Hippocampal formation (tissue), 2 donors: ENCODE data around the gene ATP8B1.
"Not testable (repeated sequence)": the region's sequence is repeated elsewhere in the genome, so short reads cannot be mapped to it uniquely, and the experiment has no call there.

Source experiments
- DNase-seq, 2 donors: peaks; one replicate each; lab custom pipeline; 2025; lab: John Stamatoyannopoulos, UW

ATP8B1 gene

DNA sequence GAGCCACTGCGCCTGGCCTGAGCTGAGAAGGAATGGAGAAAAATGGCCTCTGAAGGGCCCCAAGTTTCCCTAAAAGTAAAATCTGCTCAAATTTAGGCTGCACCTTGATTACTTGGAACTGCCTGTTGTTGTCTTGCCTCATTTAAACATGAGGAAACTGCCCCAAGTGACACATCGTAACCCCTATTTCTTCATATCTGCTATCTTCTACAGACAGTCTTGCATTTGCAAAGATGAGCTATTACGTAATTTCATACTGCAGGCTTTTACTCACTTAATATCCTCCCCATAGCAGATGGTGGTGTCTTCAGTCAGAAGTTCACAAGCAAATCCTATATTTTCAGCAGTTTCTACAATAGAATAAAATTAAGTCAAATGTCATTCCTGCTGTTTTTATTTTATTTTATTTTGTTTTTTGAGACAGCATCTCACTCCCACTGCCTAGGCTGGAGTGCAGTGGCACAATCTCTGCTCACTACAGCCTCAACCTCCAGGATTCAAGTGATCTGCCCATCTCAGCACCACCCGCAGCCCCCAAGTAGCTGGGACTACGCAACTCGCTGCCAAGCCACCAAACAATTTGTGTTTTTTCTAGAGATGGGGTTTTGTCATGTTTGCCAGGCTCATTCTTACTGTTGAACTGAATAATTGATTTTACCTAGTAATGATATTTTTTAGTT lies 136.2 kb downstream of the ATP8B1 start:
- DNase-seq: peak in 1 of 2 donors; percentile 4

DNA sequence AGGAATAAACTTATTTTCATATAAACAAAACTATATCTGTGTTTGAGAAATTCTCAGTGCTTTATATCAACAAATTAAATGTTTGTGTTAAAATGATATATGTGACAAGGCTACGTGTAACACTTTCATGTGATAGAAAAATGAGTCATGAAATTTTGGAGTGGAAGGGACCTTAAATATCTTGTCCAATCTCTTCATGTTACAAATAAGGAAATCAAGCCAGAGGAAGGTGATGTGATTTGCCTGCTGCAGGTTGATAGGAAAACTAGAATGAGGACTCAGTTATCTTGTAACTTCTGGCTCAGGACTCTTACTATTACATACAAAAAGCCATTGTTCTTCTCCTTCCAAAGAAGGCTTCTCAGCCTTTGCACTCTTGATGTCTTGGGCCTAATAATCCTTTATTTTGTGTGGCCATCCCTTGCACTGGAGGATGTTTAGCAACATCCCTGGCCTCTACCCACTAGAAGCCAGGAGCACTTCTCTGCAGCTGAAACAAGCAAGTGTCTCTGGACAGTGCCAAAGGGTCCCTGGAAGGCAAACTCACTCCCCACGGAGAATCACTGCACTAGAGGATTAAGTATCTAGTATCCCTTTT lies 138.4 kb downstream of the ATP8B1 start:
- no peak for DNase-seq

DNA sequence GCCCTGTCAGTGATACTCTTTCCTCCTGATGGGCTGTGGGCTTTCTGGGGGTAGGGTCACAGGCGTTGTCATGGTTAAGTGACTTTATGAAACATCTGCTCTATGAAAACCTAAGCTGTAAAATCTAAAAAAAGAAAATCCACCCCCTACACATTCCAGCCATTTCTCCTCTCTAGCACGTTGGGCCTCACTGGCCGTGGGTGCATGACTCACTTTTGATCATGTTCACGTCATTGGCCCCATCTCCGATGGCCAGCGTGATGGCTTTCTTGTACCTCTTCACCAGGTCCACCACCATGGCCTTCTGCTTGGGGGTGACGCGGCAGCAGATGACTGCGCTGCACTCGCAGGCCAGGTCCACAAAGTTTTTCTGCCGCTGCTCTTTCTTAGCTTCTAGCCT lies 142.2 kb downstream of the ATP8B1 start:
- DNase-seq: no peak

DNA sequence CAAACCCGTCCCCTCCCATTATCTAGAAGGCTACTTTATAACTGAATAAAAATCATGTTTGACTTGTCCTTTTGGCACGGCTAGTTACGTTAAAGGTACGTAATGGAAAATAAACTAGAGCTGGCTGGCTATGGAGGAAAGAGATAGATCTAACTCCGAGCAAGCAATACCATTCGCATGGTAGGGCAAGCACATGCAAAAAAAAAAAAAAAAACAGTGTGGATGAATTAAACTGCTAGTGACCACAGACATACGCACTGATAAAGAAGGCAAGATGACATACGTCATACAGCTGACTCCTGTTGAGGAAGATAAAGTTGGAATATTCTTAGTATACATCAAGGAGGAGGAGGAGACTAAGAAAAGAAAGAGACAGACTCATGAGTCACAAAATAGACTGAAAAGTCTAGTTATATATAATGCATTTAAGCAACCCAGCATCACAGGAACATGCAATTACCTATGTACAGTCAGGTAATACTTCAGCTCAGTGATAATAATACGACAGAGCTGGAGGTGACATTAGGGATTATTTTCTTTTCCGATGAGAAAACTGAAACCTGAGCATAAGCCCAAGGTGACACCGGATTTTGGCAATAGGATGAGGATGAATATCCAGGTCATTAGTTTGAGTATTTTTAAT lies 143.5 kb downstream of the ATP8B1 start:
- no peak for DNase-seq

DNA sequence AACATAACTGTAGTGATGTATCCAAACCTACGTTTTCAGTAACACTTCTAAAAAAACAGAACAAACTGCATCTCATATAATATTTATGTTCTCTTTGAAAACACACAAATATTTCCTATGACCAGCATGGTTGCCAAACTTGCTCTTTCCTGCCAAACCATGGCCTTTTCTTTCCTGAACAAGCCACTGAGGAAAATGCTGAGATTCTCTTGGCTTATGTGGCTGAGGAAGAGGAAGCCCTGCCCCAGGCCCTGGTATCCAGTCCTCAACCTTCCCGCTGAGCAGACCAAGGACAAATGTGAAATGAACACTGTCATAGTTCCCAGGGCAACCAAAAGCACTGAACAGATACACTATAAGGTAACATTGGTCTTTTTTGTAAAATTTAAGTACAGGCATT lies 145.6 kb downstream of the ATP8B1 start:
- DNase-seq: no peak

DNA sequence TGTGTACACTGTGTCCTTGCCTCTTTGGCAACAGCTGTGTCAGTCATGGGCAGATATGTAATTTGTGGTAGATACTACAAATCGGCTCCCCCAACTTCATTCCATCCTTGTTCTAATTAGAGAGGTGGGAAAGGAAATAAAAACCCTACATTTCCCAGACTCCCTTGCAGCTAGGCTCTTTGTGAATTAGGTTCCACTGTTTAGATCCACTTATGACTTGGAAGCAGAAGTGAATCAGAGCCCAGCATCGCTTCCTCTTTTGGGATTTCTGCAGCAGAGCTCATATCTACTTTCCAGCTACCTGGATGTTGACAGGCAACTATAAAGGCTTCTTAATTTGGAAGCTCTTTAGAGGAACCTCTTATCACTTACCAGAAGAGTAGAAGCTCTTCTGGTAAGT lies 147.4 kb downstream of the ATP8B1 start:
- DNase-seq: no peak

DNA sequence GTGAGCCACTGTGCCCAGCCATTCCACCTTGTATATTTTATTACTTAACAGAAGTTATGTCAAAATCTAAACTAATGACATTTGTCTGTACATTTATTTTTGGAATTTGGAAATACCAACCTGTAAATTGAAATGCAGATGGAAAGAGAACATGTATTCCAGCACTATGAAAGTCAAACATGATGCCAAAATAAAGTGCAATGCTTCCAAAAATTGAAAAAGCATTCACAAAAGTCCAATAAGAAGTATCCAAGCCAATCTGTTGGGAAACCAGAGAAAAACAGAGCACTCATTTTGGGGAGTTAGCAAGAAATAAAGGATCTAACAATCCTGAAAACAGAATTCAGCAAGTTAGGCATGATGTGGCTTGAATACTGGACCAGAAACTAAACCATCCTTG lies 151.2 kb downstream of the ATP8B1 start:
- DNase-seq: peak in 1 of 2 donors; percentile 9

DNA sequence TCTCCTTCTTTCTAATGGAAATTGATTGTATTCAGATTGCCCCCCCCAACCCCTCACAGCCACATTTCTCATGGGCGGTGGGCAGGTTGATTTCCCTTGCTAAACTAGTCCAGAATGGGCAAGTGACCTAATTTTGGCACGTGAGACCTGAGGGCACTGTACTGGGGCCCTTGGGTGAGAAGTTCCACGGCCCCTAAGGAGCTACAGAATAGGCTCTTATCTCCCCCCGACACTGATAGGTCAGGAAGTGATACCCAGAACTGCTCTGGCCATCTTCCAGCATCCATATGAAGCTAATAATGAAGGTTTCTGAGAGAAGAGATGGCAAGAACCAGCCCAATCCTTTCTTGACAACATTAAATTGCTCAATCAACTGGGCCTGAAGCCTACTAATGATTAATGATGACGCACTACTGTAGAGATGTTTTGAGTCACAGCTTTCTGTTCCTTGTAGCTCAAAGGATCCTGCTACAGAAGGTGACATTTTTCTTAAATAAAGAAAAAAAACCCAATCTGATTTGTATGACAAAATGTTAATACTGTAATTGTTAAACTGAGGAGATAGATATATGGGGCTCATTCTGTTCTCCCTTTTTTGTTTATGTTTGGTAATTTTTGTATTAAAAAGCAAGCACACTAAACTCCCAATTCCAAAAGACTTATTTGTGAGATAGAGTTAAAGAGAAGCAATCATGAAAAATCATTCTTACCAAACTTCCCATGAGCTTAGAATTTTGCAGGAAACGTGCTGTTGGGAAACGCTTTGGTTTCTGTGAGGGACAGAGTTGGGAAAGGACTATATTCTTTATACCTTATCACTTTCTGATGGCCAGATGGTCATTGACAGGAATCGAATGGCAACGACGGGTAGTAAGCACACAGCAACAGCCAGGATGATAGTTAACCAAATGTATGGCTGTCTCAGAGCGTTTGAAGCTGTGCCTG lies 153.3 kb downstream of the ATP8B1 start:
- no peak for DNase-seq

DNA sequence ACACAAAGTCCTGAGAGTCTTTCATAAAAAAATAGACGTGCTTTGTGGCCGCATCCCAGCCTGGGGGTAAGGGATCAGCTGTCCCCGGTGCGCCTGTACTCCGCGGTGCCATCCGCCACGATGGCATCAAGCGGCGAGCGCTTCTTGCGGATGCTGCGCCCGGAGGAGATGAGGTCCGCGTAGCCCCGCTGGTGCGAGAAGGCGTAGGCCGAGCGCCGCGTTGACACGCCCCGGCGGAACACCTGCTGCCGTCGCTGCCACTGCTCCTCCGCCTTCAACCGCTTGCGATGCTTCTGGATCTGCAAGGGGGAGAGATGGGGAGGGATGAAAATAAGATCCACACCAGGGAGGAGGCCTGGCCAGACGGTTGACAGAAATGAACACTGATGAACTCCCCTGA lies 154.7 kb downstream of the ATP8B1 start:
- no peak for DNase-seq

DNA sequence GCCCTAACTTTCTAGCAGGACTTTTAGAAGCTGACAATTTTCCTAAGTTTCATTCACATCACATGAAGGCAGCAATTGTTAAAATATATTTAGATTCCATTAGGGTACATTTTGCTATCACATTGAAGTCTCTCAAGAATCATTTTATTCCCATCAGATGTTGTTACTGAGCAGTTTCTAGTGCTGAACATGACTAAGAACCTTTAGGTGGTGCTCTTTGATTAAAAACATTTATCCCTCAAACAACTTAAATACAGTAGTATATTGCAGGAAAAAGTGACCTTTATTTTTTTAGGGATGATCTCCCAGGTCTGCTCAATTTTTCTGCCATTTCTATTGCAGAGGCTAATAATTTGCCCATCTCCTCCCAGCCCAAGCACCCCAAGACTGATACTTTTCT lies 158.6 kb downstream of the ATP8B1 start:
- DNase-seq: no peak

DNA sequence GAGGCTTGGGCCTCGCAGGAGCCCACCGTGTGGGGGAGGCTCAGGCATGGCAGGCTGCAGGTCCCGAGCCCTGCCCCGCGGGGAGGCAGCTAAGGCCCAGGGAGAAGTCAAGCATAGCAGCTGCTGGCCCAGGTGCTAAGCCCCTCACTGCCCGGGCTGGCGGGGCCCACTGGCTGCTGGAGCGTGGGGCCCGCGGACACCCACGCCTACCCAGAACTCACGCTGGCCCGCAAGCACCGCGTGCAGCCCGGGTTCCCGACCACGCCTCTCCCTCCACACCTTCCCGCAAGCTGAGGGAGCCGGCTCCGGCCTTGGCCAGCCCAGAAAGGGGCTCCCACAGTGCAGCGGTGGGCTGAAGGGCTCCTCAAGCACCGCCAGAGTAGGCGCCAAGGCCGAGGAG lies 159.4 kb downstream of the ATP8B1 start:
- DNase-seq: not testable (repeated sequence)

DNA sequence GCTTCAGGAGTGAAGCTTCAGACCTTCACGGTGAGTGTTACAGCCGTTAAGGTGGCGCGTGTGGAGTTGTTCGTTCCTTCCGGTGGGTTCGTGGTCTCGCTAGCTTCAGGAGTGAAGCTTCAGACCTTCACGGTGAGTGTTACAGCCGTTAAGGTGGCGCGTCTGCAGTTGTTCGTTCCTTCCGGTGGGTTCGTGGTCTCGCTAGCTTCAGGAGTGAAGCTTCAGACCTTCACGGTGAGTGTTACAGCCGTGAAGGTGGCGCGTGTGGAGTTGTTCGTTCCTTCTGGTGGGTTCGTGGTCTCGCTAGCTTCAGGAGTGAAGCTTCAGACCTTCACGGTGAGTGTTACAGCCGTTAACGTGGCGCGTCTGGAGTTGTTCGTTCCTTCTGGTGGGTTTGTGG lies 160.7 kb downstream of the ATP8B1 start:
- not testable (repeated sequence) for DNase-seq

DNA sequence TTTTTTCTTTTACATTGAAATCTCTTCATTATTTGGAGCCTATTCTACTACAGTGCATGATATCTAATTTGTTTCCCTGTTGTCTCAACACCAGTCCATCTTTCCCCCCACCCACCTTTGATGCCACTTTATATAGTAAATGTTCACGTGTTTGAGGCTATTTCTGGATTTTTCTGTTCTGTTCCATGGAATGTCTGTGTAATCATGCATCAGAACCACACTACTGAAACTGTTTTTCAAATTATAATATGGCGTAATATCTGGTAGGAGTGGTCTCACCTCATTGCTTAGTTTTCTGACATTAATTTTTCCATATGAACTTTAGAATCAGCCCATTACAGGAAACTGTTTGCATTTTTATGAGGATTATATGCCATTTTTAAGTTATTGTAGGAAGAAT lies 162.4 kb downstream of the ATP8B1 start:
- DNase-seq: no peak

DNA sequence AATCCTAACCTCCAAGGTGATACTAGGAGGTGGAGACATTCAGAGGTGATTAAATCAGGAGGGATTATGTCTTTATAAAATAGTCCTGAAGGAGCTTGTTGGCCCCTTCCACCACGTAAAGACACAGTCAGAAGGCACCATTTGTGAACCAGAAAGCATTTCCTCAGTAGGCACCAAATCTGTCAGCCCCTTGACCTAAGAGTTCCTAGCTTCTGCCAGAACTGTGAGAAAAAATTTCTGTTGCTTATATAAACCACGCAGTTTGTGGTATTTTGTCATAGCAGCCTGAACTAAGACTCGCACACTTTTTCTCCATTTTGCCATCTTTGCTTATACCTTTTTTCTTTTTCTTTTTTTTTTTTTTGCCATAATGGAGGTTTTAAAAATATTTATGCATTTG lies 162.9 kb downstream of the ATP8B1 start:
- DNase-seq: no peak

DNA sequence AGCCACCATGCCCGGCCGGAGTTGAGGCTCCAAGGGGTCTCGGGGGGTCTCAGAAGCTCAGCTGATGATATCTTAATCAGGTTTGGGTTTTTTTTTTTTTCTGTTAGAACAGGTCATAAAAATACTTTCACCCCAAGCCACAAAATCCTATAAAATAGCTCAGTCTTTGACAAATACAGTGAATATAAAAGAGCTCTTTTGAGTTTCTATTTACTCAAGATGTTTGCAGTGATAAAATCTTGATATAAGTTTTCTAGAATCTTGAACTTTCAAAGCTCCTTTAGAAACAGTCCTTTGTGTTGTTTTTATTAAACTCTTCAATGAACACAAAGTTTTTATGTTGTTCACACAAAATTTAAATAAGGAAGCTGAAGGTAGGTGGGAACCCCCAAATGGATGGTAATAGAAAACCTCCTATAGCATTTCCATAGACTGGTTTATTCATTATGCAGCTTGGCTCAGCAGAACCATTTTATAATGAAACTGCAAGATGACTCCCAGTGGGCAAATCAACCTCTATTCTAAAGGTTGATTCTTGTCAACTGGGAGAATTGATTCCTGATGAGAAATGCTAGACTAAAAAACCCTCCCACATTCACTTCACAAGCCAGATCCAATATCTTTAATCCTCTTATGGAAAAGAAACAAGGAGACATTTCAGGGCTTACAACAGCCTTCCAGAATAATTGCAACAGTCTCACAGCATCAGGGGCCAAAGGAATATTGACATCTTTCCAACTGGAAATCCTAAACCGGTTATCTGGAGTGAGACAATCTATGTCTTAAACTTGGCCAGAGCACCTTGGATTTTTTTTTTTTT lies 167.9 kb downstream of the ATP8B1 start:
- DNase-seq: no peak

DNA sequence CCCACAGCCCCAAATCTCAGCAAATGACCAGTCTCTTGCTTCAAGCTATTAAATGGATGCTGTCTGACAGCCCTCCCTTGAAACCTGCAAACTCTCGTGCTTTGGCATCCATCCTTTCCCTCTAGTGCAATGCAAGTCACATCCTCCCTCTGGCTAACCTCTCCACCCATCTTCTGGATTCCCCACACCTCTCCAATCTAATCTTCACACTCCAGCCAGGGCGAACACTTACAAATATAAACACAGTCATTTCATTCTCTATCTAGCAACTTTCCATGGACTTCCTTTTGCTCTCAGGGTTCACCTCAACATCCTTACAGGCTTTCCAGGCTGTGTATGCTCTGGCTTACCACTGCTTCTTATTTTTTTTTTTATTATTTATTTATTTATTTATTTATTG lies 171.4 kb downstream of the ATP8B1 start:
- DNase-seq: no peak

DNA sequence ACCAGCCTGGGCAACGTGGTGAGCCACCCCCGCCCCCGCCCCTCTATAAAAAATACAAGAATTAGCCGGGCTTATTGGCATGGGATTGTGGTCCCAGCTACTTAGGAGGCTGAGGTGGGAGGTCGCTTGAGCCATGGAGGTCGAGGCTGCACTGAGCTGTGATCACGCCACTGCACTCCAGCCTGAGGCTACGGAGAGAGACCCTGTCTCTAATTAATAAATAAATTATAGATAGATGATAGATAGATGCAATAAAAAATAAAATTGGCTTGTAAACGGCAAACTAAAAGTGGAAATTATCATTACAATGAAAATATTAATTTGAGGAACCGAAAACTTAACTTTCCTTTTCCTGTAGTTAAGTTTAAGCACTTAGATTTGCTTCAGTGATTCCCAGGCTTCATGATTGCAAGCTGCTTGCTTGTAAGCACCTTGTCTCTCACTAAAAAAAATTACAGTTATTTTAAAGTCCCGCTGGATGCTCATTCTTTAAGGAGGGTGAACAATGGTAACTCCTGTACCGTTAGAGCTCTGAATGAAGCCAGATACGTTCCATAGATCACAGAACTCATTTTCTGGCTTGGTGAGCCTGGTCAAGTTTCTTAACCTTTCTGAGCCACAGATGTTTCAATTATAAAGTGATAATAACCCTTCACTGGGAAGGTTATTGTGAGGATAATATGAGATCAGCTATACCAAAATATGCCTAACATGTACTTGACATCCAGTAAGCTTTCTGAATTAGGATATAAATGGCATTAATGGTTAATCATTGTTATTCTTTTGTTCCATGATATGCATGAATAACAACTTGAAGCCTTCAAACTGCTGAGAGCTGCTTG lies 172.1 kb downstream of the ATP8B1 start:
- no peak for DNase-seq

DNA sequence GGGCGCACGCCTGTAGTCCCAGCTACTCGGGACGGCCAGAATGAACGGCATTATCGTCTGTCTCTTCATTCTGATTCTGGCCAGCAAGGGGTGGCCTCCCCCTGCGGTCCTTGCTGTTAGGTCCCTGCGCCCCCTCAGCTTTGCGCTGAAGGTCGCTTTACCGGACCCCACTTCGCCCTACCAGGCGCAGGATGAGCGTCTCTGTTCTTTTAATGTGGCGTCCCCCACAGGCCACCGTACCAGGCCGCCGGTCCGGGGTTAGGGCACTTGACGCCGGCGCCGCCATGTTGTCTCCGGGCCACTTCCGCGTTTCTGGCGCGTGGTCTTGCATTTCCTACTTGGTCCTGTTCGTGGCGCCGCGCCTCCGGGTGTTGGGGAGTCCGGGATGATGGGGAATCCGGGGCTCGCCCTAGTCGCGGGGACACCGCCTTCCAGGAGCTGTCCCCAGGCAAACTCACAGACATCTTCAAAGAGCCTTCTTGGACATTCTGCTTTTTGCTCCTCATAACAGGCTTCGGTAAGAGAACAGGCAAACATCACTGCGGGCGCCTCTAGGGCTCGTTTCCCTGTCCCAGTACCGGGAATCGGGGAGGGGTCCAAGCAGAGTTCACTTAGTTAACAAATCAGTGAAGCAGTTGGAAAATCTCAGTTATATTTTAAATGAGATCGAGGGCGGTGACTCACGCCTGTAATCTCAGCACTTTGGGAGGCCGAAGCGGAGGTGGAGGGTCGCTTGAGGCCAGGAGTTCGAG lies 172.9 kb downstream of the ATP8B1 start:
- DNase-seq: peak; percentile 93 to 96

DNA sequence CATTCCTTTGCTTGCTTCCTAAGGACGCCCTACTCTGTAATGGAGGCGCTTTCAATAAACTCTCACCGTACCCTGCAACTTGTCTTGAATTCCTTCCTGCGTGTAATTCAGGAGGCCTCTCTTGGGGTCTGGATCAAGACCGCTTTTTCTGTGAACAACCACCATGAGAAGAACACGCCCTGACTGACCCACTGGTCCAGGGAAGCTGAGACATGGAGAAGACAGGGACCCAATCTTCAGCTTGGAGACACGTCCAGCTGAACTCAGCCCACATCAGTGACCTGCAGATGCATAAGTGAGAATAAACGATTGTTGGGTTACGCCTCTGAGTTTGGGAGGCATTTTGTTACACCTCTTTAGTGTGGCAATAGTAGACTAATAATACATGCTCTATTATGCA lies 173.7 kb downstream of the ATP8B1 start:
- no peak for DNase-seq

DNA sequence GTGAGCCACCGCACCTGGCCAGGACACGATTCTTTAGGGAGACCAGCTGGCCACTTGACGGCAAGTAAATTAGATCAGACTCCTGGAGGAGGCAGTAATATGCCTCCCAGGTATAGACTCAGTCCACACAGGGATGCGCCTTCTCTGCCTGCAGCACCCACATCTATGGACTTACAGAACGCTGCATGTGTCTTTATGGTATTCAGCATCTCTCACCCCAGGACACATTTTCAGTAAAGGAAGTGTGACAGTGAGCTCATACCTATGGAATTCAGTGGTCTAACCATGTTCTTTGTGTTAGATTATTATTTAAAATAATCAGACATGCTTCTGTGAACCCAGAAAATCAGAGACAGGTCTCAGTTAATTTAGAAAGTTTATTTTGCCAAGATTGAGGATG lies 175.6 kb downstream of the ATP8B1 start:
- no peak for DNase-seq
